ENCODE results near the gene RAB33A. TPM values are rescaled to one million over a fixed set of nuclear protein-coding genes. Genes with fewer than 3 reads are reported as not detected.

The RAB33A gene
- total and polyA plus RNA-seq, 9 of the 15 experiments (the other 6 are each of a cell fraction or from before 2014, with no cell fraction given), result 0.04 to 0.20 (median 0.06) TPM; not detected in 4

DNA sequence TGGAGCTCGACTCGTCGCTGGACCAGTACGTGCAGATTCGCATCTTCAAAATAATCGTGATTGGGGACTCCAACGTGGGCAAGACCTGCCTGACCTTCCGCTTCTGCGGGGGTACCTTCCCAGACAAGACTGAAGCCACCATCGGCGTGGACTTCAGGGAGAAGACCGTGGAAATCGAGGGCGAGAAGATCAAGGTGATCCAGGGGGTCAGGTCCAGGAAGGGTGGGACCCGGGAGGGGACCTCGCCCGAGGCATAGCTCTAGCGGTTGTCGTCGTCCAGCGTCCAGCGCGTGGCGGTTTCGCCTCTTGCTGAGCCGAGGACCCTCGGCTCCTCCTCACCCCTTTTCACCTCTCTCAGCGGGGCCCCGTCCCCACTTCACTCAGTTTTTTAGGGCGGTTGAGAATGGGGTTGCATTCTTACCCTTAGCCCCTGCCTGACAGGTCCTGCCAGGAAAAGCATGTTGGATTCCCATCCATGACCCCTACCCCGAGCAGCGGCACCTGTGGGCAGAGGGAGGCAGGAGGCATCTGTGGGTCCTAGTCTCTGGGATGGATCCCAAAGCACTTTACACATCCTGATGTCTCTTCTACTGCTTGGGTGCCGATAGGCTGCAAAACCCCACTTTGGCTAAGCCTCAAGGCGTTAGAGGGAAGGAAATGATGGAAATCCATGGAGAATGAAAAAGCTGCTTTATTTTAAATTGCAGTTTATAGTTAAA, 524 bp downstream of the RAB33A start:
- no peaks in the 10 kb centered on the region for H3K27me3 ChIP-seq (ENCODE audit: control insufficient read depth in 2 of 2, insufficient read depth in 2 of 2, low read length in 2 of 2)
- peak overlapping the region; percentile 86; the same call in 1 of the 2 replicates for H2AFZ ChIP-seq (ENCODE audit: low read depth, low read length)
- ChIA-PET CTCF (ENCODE audit: low intra/inter-chr PET ratio) (no interaction called here), POLR2A (interaction anchor here (1.3 to 2.1 kb wide), 2 partner anchors 7 to 13 kb away, joined by 4 to 10 read pairs; partner anchors contain the start of gene AIFM1)
- DNase-seq (ENCODE audit: extremely low read depth in 1 of 4, low spot score in 3 of 4) (no peak), FAIRE-seq (no peak), ATAC-seq (no peak)
- no peaks in the 10 kb centered on the region for H3K9me1 ChIP-seq (ENCODE audit: control insufficient read depth, insufficient read depth, low read length)
- in situ Hi-C loops (cut with MboI) (no loop called here), intact Hi-C loops (cut with micrococcal nuclease) (loop anchor here (5.0 kb wide), 1 partner anchor 90 kb away; no protein-coding TSS in a partner anchor)
- TF ChIP-seq TFAM (CRISPR knock-in tag; conservative IDR thresholded peaks at IDR 0.05) (no peak), SRSF1 (IDR thresholded peaks at IDR 0.05; ENCODE audit: low read depth, low read length) (no peak), POLR2G (IDR thresholded peaks at IDR 0.05; ENCODE audit: low read depth, low read length) (peak; percentile 8; the same call in 1 of the 2 replicates), DPF2 (IDR thresholded peaks at IDR 0.05) (no peak)
- TF ChIP-seq, protein P1, sequence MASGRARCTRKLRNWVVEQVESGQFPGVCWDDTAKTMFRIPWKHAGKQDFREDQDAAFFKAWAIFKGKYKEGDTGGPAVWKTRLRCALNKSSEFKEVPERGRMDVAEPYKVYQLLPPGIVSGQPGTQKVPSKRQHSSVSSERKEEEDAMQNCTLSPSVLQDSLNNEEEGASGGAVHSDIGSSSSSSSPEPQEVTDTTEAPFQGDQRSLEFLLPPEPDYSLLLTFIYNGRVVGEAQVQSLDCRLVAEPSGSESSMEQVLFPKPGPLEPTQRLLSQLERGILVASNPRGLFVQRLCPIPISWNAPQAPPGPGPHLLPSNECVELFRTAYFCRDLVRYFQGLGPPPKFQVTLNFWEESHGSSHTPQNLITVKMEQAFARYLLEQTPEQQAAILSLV (tag; IDR thresholded peaks at IDR 0.05), result no peak
- no peaks in the 10 kb centered on the region; the same call in 2 of the 3 replicates for H3K79me2 ChIP-seq (ENCODE audit: control insufficient read depth, insufficient read depth, low read length)
- no peak overlapping the region for H3K4me2 ChIP-seq (ENCODE audit: insufficient read depth, low read length)
- H4K20me1 ChIP-seq (replicated peaks; ENCODE audit: control insufficient read depth, insufficient read depth, low read length), result no peaks in the 10 kb centered on the region
- no peaks in the 10 kb centered on the region; the same call in 1 of the 2 replicates for H3K9me3 ChIP-seq (replicated peaks; ENCODE audit: control insufficient read depth, insufficient read depth, low read depth, low read length)
- peaks cover 23 to 31% of the 10 kb centered on the region in 2 experiments for H3K4me1 ChIP-seq (replicated peaks in 1 of 2; ENCODE audit: control insufficient read depth in 2 of 2, insufficient read depth in 2 of 2, low read length in 2 of 2)
- no peak overlapping the region for H3K4me3 ChIP-seq
- H3K27ac ChIP-seq (ENCODE audit: extremely low read depth, low read depth, low read length), result peak overlapping the region; percentile 95
- BruUV-seq (replicated peaks), result no TSS peak
- WGBS (ENCODE audit: insufficient coverage, low coverage, missing lambda C conversion rate), result 97% methylated on average over 19 of the region's 34 CpGs
- peak overlapping the region in 1 of 2 experiments; percentile 77; a peak in 2 of 4 replicates for H3K9ac ChIP-seq (ENCODE audit: insufficient read depth in 1 of 2, low read depth in 2 of 2, low read length in 2 of 2)
- H3K36me3 ChIP-seq (ENCODE audit: control insufficient read depth, insufficient read depth, low read length), result no peaks in the 10 kb centered on the region

Measured in K562 (cell line).